Measurements from ENCODE around the gene RAB30. TPM values are rescaled to one million over a fixed set of nuclear protein-coding genes. Genes with fewer than 3 reads are reported as not detected.

RAB30 gene
- total RNA-seq, result 4.6 and 7.4 TPM in 2 replicates

GRCh38 chr11:83071567-83072349 lies at the start of gene RAB30:
Gene RAB30 (minus strand): TSS chr11:83071897. CDS start chr11:82997316, 74,581 bp downstream.

Other genes with a start within 250 kb of the RAB30 start
- 40.4 and 43.4 TPM in 2 replicates for gene PRCP, start 171.5 kb downstream of the RAB30 start, total RNA-seq
- 7.1 and 7.3 TPM in 2 replicates for gene DDIAS, start 170.2 kb downstream of the RAB30 start, total RNA-seq
- gene PCF11, start 85.2 kb upstream of the RAB30 start, total RNA-seq, result 15.3 and 21.6 TPM in 2 replicates
- 4.2 and 4.8 TPM in 2 replicates for gene ANKRD42, start 121.8 kb upstream of the RAB30 start, total RNA-seq
- gene CCDC90B, start 214.5 kb upstream of the RAB30 start, total RNA-seq, result 39.1 and 45.6 TPM in 2 replicates